MM.1S (cell line): ENCODE data around the gene MYO10.

ENCODE experiments used
- EZH2 ChIP-seq: fragments of 300-600 bp; sonication (generic); optimal IDR thresholded peaks from 2 replicates; pipeline ENCODE3; 2017; ENCODE audit warnings: low read depth, mild to moderate bottlenecking, antibody characterized with exemption, low read length, mixed read lengths
- TF ChIP-seq, protein P1 (sequence below): fragments of 300-600 bp; sonication (generic); IDR thresholded peaks from 2 replicates; pipeline ENCODE4 v1.5.1; 2016; ENCODE audit warnings: antibody characterized with exemption, low read length, mixed read lengths

DNA sequence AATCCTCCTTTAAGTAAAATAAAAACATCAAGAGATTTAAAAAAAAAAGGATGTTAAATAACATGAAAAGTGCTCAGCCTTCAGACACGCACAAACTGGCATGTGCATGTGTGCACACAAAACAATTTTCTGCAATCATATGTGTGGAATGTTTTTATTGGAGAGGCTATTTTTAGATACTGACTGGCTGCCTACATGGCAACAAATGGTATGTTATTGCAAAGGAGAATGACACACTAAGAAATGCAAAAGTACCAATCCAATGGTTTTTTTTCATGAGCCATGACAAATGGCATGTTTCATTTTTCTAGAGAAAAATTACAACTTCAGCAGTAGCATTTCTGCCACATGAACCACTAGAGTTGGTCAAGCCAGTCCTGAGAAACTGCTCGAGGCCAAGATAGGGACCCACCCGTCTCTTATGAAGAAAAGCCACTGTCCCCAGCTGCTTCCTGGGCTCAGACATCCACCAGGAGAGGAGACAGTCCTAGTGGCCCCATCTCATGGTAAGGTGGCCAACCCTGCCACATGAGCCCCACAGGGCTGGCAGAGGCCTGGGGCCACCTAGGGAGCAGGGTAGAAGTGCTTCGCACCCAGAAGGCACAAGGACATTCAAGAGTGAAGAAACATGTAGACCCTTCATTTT, 116.4 kb downstream of the MYO10 start:
- TF ChIP-seq, protein P1, sequence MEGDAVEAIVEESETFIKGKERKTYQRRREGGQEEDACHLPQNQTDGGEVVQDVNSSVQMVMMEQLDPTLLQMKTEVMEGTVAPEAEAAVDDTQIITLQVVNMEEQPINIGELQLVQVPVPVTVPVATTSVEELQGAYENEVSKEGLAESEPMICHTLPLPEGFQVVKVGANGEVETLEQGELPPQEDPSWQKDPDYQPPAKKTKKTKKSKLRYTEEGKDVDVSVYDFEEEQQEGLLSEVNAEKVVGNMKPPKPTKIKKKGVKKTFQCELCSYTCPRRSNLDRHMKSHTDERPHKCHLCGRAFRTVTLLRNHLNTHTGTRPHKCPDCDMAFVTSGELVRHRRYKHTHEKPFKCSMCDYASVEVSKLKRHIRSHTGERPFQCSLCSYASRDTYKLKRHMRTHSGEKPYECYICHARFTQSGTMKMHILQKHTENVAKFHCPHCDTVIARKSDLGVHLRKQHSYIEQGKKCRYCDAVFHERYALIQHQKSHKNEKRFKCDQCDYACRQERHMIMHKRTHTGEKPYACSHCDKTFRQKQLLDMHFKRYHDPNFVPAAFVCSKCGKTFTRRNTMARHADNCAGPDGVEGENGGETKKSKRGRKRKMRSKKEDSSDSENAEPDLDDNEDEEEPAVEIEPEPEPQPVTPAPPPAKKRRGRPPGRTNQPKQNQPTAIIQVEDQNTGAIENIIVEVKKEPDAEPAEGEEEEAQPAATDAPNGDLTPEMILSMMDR = no peak
- no peak for TF ChIP-seq EZH2
